ENCODE results near the gene ICA1. TPM values are rescaled to one million over a fixed set of nuclear protein-coding genes. Genes with fewer than 3 reads are reported as not detected.

Gene ICA1
- total RNA-seq, 1 donor from 2014 or later, result 76.0 TPM

DNA sequence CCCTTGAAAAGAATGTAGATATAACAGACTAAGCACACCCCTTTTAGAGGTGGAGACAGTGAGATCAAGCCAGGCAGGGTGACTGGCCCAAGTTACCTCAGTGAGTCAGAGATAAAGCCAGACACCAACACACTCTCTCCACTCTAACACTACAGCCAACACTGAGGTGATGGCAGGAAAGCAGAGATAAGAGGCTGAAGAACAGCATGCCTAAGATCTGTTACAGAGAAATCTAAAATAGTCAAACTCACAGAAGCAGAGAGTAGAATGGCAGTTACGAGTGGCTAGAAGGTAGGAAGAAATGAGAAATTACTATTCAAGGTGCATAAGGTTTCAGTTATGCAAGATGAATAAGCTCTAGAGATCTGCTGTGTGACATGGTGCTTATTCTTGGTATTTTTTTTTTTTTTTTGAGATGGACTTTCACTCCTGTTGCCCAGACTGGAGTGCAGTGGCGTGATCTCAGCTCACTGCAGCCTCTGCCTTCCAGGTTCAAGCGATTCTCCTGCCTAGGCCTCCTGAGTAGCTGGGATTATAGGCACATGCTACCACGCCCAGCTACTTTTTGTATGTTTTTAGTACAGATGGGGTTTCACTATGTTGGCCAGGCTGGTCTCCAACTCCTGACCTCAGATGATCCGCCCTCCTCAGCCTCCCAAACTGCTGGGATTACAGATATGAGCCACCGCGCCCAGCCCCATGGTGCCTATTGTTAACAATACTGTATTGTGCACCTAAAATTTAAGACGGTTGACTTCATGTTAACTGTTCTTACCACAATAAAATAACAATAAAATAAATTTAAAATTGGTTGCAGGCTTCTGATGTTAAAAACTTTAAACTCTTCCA is 28.7 kb downstream of the ICA1 start:
- intact Hi-C loops (cut with DNase I), result loop anchor here (5.0 kb wide), 1 partner anchor 49 kb away; no protein-coding TSS in a partner anchor
- no peak for DNase-seq (ENCODE audit: low spot score)

DNA sequence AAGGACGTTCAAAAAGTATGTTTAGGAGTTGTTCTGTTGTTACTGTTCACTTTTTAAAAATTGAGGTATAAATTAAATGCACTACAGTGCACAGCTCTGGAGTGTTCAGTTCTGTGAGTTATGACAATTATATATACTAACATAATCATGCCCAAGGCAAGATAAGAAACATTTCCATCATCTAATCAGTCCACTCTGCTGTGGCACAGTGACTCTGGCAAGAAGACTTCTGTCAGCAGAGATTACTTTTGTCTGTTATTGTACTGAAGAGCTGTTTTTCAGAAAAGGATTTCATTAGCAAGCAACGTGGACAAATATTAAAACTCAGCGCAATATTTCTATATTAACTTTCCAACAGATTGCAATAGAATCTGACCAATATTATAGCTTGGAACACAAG is 32.0 kb downstream of the ICA1 start:
- intact Hi-C loops (cut with DNase I), result loop anchor here (5.0 kb wide), 1 partner anchor 52 kb away; no protein-coding TSS in a partner anchor
- DNase-seq (ENCODE audit: low spot score), result no peak

DNA sequence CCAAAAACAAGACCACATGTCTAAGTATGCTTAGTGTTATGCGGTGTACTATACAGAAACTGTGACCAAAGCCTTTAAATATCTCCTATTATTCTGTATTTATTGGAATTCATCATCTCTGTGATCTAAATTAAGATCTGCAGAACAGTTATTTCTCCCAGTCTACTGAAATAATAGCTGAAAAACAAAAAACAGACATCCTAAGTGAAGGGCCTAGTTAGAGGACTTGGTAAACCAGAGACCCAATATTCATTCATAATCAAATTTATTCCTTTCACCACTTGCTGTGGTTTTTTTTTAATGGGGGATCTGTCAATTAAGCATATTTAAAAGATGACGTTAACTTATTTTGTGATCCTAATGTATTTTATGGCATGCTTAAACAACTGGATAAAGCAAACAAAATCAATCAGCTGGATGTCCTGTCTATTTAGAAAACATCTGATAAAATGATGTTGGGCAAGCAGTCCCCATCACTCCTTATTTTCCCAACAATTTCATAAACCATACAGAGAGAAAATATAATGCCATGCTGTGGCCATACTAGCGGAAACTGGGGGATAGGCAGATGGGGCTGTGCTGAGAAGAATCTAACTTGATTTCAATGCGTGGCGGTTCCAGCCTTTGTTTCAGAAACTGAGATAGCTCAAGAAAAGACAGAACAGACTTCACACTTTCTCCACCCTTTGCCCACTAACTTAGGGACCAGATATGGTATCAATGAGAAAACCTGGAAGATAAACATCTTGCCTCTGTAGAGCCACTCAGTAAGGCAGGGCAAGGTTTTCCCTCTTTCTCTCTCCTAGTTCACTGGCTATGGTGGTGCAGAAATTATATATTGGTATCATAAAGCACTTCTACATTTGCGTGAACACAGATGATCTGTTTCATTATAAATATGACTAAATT is 32.9 kb downstream of the ICA1 start:
- intact Hi-C loops (cut with DNase I), result no loop called here
- DNase-seq (ENCODE audit: low spot score), result no peak

DNA sequence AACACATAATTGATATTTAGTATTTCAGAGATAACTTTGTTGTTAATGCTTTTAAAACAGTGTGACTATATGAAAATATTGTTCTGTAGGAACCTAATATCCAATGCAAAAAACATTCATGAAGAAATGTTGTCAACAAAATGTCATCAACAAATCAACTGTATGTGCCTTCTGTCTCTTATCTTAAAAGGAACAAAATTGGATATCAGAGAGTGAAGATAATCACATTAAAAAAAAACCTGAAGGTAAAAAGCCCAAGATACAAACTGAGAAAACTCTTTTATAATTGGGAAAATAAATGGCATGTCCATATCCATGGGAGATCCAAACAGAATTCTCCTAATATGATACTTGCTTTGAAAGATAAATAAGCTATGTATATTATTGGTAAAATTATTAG is 33.9 kb downstream of the ICA1 start:
- intact Hi-C loops (cut with DNase I), result no loop called here

DNA sequence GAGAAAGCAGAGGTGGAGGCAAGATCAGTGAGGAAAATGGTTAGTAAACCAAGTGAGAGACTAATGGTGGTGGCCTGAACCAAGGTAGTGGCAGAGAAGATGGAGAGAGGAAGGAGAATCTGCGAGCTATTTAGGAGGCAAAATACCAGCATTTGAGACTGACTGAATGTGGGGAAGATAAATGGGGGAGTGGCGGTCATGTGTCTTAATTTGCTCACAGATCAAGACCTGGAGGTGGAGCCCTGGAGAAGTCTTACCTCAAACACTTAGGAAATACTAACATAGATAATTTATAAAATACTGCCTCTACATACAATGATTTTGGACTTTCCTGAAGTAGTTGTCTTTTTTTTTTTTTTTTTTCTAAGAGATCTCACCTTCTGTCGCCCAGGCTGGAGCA is 34.7 kb downstream of the ICA1 start:
- intact Hi-C loops (cut with DNase I), result no loop called here
- DNase-seq (ENCODE audit: low spot score), result no peak

More for the DNA sequence above, 33.9 kb downstream of the ICA1 start:
- no peak for DNase-seq (ENCODE audit: low spot score)

DNA sequence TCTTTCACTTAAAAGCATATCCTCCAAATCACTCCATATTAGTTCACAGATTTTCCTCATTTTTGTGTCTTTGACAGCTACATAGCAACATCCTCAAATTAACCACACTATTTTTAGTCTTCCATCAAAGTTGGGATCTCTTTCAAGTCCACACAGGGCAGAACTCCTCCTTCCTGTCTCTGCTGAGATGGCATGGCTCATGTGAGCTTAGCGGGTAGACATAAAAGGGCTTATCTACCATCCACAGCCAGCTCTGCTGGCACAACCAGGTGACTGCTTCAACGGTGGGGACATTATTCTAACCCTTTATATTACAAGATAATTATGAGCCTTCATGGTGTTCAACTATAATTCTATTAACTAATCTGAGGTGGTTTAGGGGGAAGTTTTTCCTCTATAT is 35.5 kb downstream of the ICA1 start:
- DNase-seq (ENCODE audit: low spot score), result no peak
- intact Hi-C loops (cut with DNase I), result no loop called here

DNA sequence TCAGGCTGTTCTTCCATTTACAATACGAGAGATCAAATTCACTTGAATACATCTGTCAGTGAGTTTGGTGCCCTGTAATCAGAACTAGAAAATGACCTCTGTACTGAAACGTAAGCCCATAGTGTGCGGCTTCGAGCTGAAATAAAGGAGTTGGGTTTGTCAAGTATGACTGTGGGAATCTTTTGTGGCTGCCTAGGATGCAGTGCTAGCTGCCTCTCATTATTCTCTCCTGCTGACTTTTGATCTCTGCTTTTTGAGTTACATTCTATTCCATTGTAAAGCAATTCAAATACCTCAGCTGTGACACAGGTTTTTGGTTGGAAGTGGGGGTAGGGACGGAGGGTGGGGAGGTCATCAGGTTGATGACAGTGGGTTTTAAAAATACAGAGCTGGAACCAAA is 40.4 kb downstream of the ICA1 start:
- intact Hi-C loops (cut with DNase I), result no loop called here
- DNase-seq (ENCODE audit: low spot score), result no peak

DNA sequence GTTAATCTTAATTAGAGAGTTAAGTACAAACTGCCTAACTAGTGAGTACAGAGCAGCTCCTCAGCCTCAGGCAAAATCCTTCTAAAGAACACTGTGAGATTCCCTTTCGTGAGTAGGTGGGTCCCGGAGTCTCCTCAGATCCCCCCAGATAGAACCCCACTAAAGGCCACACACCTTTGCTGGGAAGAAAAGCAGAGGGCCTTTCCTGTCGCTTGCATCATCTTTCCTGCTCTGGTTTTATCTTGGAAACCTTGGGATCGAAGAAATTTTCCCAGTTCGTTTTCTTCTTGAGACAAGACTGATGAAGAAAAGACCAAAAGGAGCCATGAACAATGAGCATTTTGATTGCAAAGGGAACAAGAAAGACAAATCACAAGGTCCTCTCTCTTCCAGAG is 40.9 kb downstream of the ICA1 start:
- intact Hi-C loops (cut with DNase I), result no loop called here
- no peak for DNase-seq (ENCODE audit: low spot score)

DNA sequence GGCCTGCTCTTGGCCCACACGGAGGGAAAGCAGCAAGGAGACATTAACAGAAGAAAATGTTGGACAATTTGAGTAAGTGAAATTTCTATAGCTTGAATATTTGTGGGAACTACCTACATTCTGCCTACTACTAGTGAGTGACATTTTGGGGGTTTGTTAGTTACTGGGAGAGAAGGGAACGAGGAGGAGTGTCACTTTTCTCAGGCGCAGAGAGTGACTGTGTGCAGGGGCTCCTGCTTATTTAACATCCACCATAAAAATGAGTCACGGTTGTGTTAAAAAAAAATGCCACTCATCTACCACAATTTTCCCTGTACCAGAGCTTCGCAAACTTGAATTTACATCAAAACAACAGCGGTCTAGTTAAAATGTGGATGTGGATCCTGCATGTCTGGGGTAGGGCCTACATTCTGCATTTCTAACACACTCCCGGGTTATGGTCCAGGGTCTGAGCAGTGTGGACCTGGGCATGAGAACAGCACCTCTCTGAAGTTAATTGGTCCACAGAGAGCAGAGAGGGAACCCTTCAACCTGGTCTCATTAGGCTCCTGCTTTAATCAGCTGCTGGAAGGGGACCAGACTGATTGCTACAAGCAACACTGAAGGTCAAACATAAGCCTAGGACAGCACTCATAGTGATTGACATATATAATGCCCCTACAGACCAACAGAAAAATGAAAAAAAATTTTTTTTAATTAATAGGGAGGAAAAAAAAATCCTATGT is 41.4 kb downstream of the ICA1 start:
- intact Hi-C loops (cut with DNase I), result no loop called here
- DNase-seq (ENCODE audit: low spot score), result no peak

DNA sequence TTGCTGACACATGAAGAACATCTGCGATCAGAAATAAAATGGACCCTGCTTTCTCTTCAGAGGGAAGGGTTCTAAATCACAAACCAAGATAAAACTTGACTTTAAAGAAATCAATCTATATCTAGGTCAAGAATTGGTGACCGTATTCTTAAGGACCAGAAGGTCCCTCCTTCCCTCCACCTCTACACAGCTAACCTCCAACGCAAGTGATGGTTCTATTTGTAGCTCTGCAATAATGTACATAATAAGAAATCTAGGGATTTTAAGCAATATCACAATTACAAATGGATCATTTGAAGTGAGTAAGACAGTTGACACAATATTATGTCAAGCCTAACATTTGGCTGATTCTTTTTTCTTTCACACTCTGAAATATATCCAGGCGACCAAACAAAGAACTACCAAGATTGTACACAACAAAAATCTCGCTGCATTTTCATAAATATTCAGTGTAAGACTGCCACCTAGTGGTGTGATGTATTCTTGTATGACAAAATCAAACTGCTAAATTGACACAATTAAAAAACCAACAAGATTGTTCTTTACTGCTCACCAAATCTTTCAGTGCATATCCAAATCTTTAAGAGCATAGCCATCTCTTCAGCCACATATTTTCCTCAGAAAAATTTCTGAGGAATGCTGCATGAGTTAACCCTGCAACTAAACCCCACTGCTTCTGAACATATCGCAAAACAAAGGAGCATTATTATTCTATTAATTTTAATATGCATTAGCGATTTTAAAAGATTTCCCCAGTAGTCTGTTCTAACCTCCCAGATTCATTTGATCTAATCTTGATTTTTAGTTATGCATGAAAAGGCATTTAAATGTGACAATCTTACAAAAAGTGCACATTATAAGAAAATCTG is 44.5 kb downstream of the ICA1 start:
- intact Hi-C loops (cut with DNase I), result loop anchor here (10.0 kb wide), 4 partner anchors 243 to 623 kb away; no protein-coding TSS in a partner anchor
- DNase-seq (ENCODE audit: low spot score), result no peak

DNA sequence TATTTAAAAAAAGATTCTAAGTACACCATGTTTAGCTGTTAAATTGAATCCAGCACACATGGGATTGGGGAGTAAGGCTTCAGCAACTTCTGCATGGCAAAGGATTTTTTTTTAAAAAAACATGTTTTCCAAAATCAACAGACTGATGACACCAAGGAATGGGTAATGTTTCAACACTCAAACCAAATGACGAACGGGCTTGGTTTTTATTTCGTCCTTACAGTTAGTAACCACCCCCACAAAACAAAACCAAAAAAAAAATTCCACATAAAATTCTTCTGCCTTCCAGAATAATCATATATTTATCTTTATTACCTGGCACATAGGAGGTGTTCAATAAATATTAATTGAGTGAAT is 45.7 kb downstream of the ICA1 start:
- intact Hi-C loops (cut with DNase I), result loop anchor here (10.0 kb wide), 4 partner anchors 242 to 622 kb away; no protein-coding TSS in a partner anchor
- DNase-seq (ENCODE audit: low spot score), result no peak

DNA sequence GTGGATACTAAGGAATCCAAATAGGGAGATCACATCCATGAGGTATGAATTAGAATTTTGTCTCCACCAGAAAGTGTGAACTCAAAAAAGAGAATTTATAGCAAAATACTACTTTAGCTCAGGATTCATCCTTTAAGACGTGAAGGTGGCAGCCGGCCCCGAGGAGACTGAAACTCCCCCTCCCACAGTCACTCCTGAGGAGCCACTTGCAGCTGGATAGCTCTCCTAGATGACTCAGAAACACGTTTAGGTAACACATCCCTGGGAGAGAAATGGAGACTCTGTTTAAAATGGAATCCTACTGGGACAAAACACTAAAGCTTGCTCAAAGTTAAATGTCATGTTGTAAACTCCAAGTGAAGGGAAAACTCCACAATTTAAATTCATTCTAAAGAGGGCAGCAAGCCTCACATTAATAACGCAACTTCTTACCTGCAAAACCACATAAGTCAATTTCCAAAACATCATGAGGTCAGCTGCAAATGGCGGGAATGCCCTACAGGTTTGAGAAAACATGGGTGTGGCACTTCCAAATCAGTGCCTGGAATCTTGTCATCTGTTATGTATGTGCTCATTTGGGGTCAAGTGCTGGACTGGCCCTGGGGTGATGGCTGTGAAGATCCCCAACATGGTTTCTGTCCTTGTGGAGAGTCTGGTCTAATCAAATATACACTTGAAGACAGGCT is 46.2 kb downstream of the ICA1 start:
- intact Hi-C loops (cut with DNase I), result loop anchor here (10.0 kb wide), 4 partner anchors 241 to 621 kb away; no protein-coding TSS in a partner anchor
- DNase-seq (ENCODE audit: low spot score), result no peak

DNA sequence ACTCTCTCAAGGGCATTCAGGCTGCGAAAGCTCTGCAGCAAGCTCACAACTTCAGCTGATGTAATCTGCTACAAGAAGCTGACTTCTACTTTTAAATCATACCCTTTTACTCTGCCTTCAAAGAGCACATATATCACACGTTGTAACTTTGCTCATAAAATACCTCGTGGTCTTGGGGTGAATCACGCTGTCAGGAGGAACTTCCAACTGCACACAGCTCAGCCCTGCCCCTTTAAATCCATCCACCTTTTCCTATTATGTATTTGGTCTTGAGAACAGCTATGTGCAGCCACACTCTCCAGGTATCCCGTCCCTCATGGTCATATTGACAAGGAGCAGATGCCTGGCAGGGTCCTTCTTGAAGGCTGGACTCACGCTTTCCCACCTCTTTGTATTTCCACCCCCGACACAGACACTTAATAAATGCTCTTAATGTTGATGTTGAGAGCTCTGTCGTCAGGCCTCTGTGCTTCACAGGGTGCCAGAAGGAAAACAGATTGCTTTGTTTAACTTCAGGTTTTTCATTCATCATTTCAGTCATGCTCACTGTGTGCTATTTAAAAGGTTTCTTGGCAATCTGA is 47.6 kb downstream of the ICA1 start:
- intact Hi-C loops (cut with DNase I), result loop anchor here (10.0 kb wide), 4 partner anchors 240 to 620 kb away; no protein-coding TSS in a partner anchor
- DNase-seq (ENCODE audit: low spot score), result no peak

DNA sequence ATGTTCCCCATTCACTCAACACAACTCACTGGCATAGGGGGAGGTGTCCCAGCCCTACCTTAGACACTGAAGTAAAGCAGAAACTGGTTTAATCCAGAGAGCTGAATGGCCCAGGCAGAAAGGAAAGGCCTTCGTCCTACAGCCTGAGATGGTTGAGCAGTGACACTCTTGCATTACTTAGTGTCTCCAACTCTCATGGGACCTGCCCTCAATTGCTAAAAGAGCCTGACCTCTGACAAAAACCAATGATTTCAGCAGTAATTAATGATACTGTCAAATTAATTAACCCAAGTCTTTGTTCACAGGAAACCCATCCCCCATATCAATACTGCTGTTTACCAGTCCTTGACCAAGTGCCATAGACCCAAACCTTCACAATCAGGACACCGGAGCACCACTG is 48.6 kb downstream of the ICA1 start:
- intact Hi-C loops (cut with DNase I), result loop anchor here (10.0 kb wide), 4 partner anchors 239 to 619 kb away; no protein-coding TSS in a partner anchor
- DNase-seq (ENCODE audit: low spot score), result no peak

DNA sequence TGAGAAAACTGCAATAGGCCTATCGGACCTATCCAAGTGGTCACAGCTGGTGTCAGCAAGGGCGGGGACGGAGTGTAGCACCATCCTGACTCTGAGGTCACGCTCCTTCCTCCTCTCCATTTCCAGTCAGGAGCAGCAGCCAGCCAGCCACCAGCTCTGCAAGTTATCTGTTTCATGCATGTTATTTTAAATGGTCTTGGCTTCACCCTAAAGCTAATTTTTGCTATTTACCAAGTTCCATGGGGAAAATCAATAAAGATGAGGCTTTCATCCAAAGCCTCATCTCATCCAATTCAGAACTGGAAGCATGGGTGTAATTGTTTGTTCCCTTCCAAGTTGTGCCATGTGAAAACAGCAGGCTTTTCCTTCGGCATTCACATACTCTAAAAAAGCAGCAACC is 49.3 kb downstream of the ICA1 start:
- intact Hi-C loops (cut with DNase I), result loop anchor here (10.0 kb wide), 4 partner anchors 238 to 618 kb away; no protein-coding TSS in a partner anchor
- no peak for DNase-seq (ENCODE audit: low spot score)

DNA sequence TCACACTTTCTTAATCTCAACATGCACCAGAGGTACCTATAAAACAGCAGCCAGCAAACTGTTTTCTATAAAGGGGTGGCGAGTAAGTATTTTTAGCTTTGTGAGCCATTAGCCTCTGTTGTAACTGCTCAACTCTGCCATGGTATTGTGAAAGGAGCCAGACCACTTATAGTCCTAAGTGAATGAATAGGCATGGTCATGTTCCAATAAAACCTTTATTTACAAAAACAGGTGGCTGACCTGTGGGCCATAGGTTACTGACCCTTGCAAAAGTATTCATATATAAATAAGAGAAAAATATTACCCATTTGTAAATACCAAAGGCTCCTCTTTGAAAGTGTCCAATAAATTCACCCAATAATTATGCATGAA is 50.3 kb downstream of the ICA1 start:
- no peak for DNase-seq (ENCODE audit: low spot score)
- intact Hi-C loops (cut with DNase I), result loop anchor here (10.0 kb wide), 4 partner anchors 237 to 617 kb away; no protein-coding TSS in a partner anchor

DNA sequence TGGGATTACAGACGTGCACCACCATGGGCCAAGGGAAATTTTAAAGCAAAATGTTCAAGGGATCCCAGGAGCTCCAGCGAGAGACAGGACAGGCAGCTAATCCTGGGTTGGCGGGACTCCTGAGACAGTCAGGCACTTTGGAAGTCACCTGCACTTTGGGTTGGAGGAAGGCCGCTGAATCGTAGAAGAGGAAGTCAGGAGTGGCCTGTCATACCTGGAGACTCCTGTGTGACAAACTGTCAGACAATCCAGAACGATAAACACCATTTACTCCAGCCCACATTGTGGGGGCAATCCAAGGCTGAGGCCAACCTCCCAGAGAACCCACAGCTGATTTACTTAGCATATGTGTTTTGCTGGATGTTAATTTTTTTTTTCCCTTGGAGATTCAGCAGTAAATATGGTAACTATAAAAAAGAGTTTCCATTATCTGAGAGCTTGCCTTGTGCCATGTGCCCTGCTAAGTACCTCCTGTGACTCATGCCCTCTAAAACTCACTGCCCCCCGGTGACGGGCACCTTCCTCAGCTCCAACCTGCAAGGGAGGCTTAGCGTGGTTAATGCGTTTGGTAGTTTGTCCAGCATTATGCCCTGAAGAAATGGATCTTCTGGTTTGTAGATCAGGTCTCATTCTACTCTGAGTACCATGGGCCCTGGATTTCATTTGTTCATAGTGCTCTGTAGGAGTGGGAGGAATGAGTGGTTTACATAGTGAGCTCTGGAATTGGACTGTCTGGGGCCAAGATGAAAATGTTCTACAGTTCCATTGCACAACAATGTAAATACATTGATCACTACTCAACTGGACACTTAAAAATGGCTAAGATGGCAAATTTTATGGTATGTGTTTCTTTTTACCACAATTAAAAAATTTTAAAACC is 50.9 kb downstream of the ICA1 start:
- intact Hi-C loops (cut with DNase I), result loop anchor here (10.0 kb wide), 4 partner anchors 236 to 616 kb away; no protein-coding TSS in a partner anchor
- no peak for DNase-seq (ENCODE audit: low spot score)
